Panc1 (cell line): ENCODE measurements around the gene NDUFS4.

Source experiments
- CTCF ChIP-seq: fragments of 450-650 bp; IDR thresholded peaks from 2 replicates; pipeline ENCODE4 v1.5.1; 2017; ENCODE audit warnings: mild to moderate bottlenecking
- POLR2AphosphoS5 ChIP-seq: IDR thresholded peaks from 2 replicates; pipeline ENCODE4 v1.6.1; 2012; ENCODE audit warnings: mild to moderate bottlenecking, low read depth, low read length, moderate library complexity
- REST ChIP-seq, 2 experiments: IDR thresholded peaks; 2 replicates each; pipeline ENCODE4 v1.6.1; 2011 to 2012; ENCODE audit warnings: low read depth in 2 of 2, control low read depth in 1 of 2, low read length in 1 of 2, mild to moderate bottlenecking in 1 of 2, moderate library complexity in 1 of 2; ENCODE audit not compliant: insufficient read depth in 1 of 2
- SIN3A ChIP-seq: IDR thresholded peaks from 2 replicates; pipeline ENCODE4 v1.6.1; 2012; ENCODE audit warnings: low read depth, mild to moderate bottlenecking, low read length, moderate library complexity, borderline replicate concordance; ENCODE audit not compliant: insufficient read depth
- TCF7L2 ChIP-seq: IDR thresholded peaks from 2 replicates; pipeline ENCODE4 v1.6.1; 2011; ENCODE audit warnings: mild to moderate bottlenecking, low read depth, low read length, inconsistent platforms

- no peak for TF ChIP-seq POLR2AphosphoS5
- no peak for TF ChIP-seq CTCF
- no peak for TF ChIP-seq REST (IDR thresholded peaks at IDR 0.05; ENCODE audit: insufficient read depth in 1 of 2, low read depth in 2 of 2, low read length in 1 of 2)
- no peak for TF ChIP-seq SIN3A
- TF ChIP-seq TCF7L2: no peak
Measured at GRCh38 chr5:53582225-53582624, 21.8 kb downstream of the NDUFS4 start.
